ENCODE measurements around the gene TNK2. TPM values are rescaled to one million over a fixed set of nuclear protein-coding genes. Genes with fewer than 3 reads are reported as not detected.
"Not testable (repeated sequence)": the region's sequence is repeated elsewhere in the genome, so short reads cannot be mapped to it uniquely, and the experiment has no call there.

TNK2 gene
- total and polyA plus RNA-seq, 2 experiments from 2014 or later = 3.2 to 12.3 TPM

DNA sequence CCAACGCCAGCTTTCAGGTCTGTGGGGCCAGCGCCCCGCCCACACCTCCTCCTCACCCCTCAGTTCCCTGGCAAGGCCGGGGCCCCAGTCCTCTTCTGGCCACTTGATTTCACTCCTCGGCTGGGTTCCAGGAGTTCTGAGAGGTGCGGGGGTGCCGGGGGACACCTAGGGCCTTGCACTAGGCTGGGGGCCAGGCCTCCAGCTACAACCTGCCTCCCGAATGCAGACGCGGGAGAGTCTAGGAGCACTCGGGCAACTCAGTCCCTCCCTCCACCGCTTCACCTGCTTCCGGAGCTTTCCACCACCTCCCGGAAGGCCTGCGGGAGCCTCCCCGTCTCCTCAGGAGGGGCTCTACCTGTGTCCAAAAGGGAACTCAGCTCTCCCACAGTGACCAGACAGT lies 35.6 kb downstream of the TNK2 start:
- Histone ChIP-seq H3K9ac (no peak overlapping the region), H3F3A (ENCODE audit: insufficient read depth) (no peaks in the 10 kb centered on the region), H3K4me2 (ENCODE audit: unreplicated experiment) (no peak overlapping the region), H4K20me1 (ENCODE audit: insufficient read depth) (no peaks in the 10 kb centered on the region), H3K36me3 (ENCODE audit: low read depth) (no peaks in the 10 kb centered on the region), H3K27me3 (replicated peaks; ENCODE audit: insufficient read depth) (no peaks in the 10 kb centered on the region), H3K9me3 (ENCODE audit: low read depth) (no peaks in the 10 kb centered on the region), H2AFZ (no peak overlapping the region), H3K9me2 (ENCODE audit: insufficient read depth) (no peaks in the 10 kb centered on the region), H3K27ac (no peak overlapping the region), H3K4me1 (ENCODE audit: insufficient read depth) (no peaks in the 10 kb centered on the region), H3K4me3 (no peak overlapping the region), H3K79me2 (ENCODE audit: insufficient read depth) (no peaks in the 10 kb centered on the region)
- 92 to 95% methylated on average over 15 to 16 of the region's 16 CpGs for WGBS, 2 experiments (ENCODE audit: low coverage in 1 of 2, low lambda C conversion rate in 2 of 2, missing lambda C conversion rate in 2 of 2)
- no peak for DNase-seq
- TF ChIP-seq EZH2phosphoT487 (IDR thresholded peaks at IDR 0.05; ENCODE audit: insufficient read depth, low read depth) (no peak), EZH2 (IDR thresholded peaks at IDR 0.05; ENCODE audit: insufficient read depth, poor library complexity, severe bottlenecking) (no peak)
- in situ Hi-C loops (cut with MboI) = no loop called here

DNA sequence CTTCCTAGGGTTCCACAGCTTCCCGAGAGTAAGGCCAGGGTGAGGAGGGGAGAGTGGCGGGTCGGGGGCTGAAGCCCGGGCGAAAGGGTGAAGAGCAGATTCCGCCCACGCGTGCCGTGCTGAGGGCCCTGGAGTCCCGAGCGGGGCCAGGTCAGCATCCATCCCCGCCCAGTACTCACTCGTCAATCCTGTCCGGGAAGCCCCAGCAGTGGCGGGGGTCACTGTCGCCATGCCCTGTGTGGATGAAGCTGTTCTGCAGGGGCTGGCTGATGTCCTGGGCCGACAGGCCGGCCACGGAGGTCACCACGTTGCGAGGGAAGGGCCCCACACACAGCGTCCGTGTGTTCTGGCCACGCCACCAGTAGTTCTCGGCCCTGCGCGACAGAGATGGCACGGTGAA lies 36.3 kb downstream of the TNK2 start:
- in situ Hi-C loops (cut with MboI) = no loop called here
- H4K20me1 ChIP-seq (ENCODE audit: insufficient read depth) = no peaks in the 10 kb centered on the region
- TF ChIP-seq EZH2 (IDR thresholded peaks at IDR 0.05; ENCODE audit: insufficient read depth, poor library complexity, severe bottlenecking) = no peak
- TF ChIP-seq EZH2phosphoT487 (IDR thresholded peaks at IDR 0.05; ENCODE audit: insufficient read depth, low read depth) = no peak
- no peaks in the 10 kb centered on the region for H3K36me3 ChIP-seq (ENCODE audit: low read depth)
- H3K4me1 ChIP-seq (ENCODE audit: insufficient read depth) = no peaks in the 10 kb centered on the region
- no peaks in the 10 kb centered on the region for H3F3A ChIP-seq (ENCODE audit: insufficient read depth)
- no peak overlapping the region for H3K4me2 ChIP-seq (ENCODE audit: unreplicated experiment)
- no peak for DNase-seq
- no peaks in the 10 kb centered on the region for H3K27me3 ChIP-seq (replicated peaks; ENCODE audit: insufficient read depth)
- H3K4me3 ChIP-seq = no peak overlapping the region
- no peaks in the 10 kb centered on the region for H3K79me2 ChIP-seq (ENCODE audit: insufficient read depth)
- no peak overlapping the region for H3K9ac ChIP-seq
- H3K9me3 ChIP-seq (ENCODE audit: low read depth) = no peaks in the 10 kb centered on the region
- no peak overlapping the region for H2AFZ ChIP-seq
- 97 to 98% methylated on average over 25 to 26 of the region's 28 CpGs for WGBS, 2 experiments (ENCODE audit: low coverage in 1 of 2, low lambda C conversion rate in 2 of 2, missing lambda C conversion rate in 2 of 2)
- H3K9me2 ChIP-seq (ENCODE audit: insufficient read depth) = no peaks in the 10 kb centered on the region
- no peak overlapping the region for H3K27ac ChIP-seq

DNA sequence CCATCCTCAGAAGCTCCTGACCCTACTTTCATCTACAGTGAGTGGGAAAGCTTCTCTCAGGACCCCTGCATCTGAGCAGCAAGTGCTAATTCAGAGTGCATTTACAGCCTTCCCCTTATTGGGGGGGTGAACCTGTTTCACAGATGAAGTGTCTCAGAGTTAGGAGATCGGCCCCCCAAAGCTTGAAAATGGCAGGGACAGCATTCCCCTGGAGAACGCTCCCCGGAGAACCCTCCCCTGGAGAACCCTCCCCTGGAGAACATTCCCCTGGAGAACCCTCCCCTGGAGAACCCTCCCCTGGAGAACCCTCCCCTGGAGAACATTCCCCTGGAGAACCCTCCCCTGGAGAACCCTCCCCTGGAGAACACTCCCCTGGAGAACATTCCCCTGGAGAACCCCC lies 36.7 kb downstream of the TNK2 start:
- H3K27ac ChIP-seq; DNase-seq; H3K79me2 ChIP-seq (ENCODE audit: insufficient read depth); H3K4me2 ChIP-seq (ENCODE audit: unreplicated experiment); H3K9me3 ChIP-seq (ENCODE audit: low read depth); H3K27me3 ChIP-seq (replicated peaks; ENCODE audit: insufficient read depth); H3K4me1 ChIP-seq (ENCODE audit: insufficient read depth); in situ Hi-C loops (cut with MboI); H3K9ac ChIP-seq; H3F3A ChIP-seq (ENCODE audit: insufficient read depth); H3K9me2 ChIP-seq (ENCODE audit: insufficient read depth); H2AFZ ChIP-seq; H4K20me1 ChIP-seq (ENCODE audit: insufficient read depth); H3K4me3 ChIP-seq; H3K36me3 ChIP-seq (ENCODE audit: low read depth): not testable (repeated sequence)
- WGBS, 2 experiments (ENCODE audit: low coverage in 1 of 2, low lambda C conversion rate in 2 of 2, missing lambda C conversion rate in 2 of 2) = 90 to 91% methylated on average over 3 of the region's 3 CpGs

DNA sequence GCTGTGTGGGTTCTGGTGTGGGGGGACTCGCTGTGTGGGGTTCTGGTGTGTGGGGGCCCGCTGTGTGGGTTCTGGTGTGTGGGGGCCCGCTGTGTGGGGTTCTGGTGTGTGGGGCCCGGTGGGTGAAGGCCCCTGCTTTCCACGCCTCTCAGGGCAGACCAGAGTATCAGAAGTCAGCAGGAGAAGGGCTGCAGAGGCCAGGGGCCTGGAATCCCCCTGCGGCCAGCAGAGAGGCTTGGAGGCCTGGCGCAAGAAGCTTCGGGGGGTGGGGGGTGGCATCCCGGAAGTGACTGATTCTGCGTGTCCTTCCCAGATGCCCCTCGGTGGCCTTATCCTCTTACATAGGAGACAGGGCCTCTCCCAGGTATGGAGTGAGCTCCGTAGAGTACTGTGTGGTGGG lies 37.4 kb downstream of the TNK2 start:
- in situ Hi-C loops (cut with MboI) = no loop called here
- Histone ChIP-seq H3K36me3 (ENCODE audit: low read depth) (no peaks in the 10 kb centered on the region), H3K79me2 (ENCODE audit: insufficient read depth) (no peaks in the 10 kb centered on the region), H3K9me2 (ENCODE audit: insufficient read depth) (no peaks in the 10 kb centered on the region), H3K9ac (no peak overlapping the region), H3K27me3 (replicated peaks; ENCODE audit: insufficient read depth) (no peaks in the 10 kb centered on the region), H3K27ac (no peak overlapping the region), H4K20me1 (ENCODE audit: insufficient read depth) (no peaks in the 10 kb centered on the region), H3K4me3 (no peak overlapping the region), H3K4me2 (ENCODE audit: unreplicated experiment) (no peak overlapping the region), H2AFZ (no peak overlapping the region), H3K4me1 (ENCODE audit: insufficient read depth) (no peaks in the 10 kb centered on the region), H3K9me3 (ENCODE audit: low read depth) (no peaks in the 10 kb centered on the region), H3F3A (ENCODE audit: insufficient read depth) (no peaks in the 10 kb centered on the region)
- WGBS, 2 experiments (ENCODE audit: low coverage in 1 of 2, low lambda C conversion rate in 2 of 2, missing lambda C conversion rate in 2 of 2) = 88 to 90% methylated on average over 11 to 12 of the region's 12 CpGs
- TF ChIP-seq EZH2 (IDR thresholded peaks at IDR 0.05; ENCODE audit: insufficient read depth, poor library complexity, severe bottlenecking) (no peak), EZH2phosphoT487 (IDR thresholded peaks at IDR 0.05; ENCODE audit: insufficient read depth, low read depth) (no peak)
- DNase-seq = no peak

DNA sequence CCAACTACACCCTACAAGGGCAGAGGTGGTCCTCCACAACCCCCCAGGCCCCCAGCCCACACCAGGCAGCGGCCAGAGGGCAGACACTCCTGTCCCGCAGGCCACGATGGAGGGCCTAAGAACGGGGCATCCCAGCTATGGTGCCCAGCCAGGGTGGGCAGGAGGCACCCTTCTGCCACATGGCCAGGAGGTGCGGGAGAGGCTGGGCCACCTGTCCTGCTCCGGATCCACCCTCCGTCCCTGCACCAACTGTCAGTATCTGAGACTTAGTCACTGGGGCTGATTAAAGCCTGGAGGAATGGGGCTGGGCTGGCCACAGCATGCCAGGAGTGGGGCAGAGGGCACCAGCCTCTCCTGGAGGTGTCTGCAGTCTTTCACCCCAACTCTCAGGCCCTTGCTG lies 37.9 kb downstream of the TNK2 start:
- no peaks in the 10 kb centered on the region for H3K9me3 ChIP-seq (ENCODE audit: low read depth)
- no peaks in the 10 kb centered on the region for H3K27me3 ChIP-seq (replicated peaks; ENCODE audit: insufficient read depth)
- no peak overlapping the region for H3K27ac ChIP-seq
- no peak for TF ChIP-seq EZH2phosphoT487 (IDR thresholded peaks at IDR 0.05; ENCODE audit: insufficient read depth, low read depth)
- TF ChIP-seq EZH2 (IDR thresholded peaks at IDR 0.05; ENCODE audit: insufficient read depth, poor library complexity, severe bottlenecking) = no peak
- DNase-seq = peak; percentile 44
- 76 to 86% methylated on average over 7 of the region's 7 CpGs for WGBS, 2 experiments (ENCODE audit: low coverage in 1 of 2, low lambda C conversion rate in 2 of 2, missing lambda C conversion rate in 2 of 2)
- H3K4me2 ChIP-seq (ENCODE audit: unreplicated experiment) = no peak overlapping the region
- no peak overlapping the region for H3K9ac ChIP-seq
- H3K36me3 ChIP-seq (ENCODE audit: low read depth) = no peaks in the 10 kb centered on the region
- no peaks in the 10 kb centered on the region for H4K20me1 ChIP-seq (ENCODE audit: insufficient read depth)
- H3F3A ChIP-seq (ENCODE audit: insufficient read depth) = no peaks in the 10 kb centered on the region
- H2AFZ ChIP-seq = no peak overlapping the region
- no peaks in the 10 kb centered on the region for H3K79me2 ChIP-seq (ENCODE audit: insufficient read depth)
- H3K4me3 ChIP-seq = no peak overlapping the region
- in situ Hi-C loops (cut with MboI) = no loop called here
- H3K9me2 ChIP-seq (ENCODE audit: insufficient read depth) = no peaks in the 10 kb centered on the region
- H3K4me1 ChIP-seq (ENCODE audit: insufficient read depth) = no peaks in the 10 kb centered on the region

Data from GM23248 (cell line).